Hepatocyte (in vitro differentiated cells): ENCODE data around the gene DDX56. TPM values are rescaled to one million over a fixed set of nuclear protein-coding genes. Genes with fewer than 3 reads are reported as not detected.

Experiments used
- DNase-seq: peaks from one replicate; pipeline ENCODE4 v3.0.0-alpha.2; 2016; ENCODE audit warnings: low spot score
- H2AFZ ChIP-seq: fragments of 200-600 bp; sonication (generic); 2 replicates; pipeline ENCODE4 v1.6.0; 2016; ENCODE audit warnings: antibody characterized with exemption, mild to moderate bottlenecking
- H3K27ac ChIP-seq: fragments of 200-600 bp; sonication (generic); 2 replicates; pipeline ENCODE4 v1.5.1; 2016; ENCODE audit warnings: mild to moderate bottlenecking
- H3K27me3 ChIP-seq: fragments of 200-600 bp; sonication (generic); 2 replicates; pipeline ENCODE4 v1.6.1; 2016
- H3K36me3 ChIP-seq: fragments of 200-600 bp; sonication (generic); replicated peaks from 2 replicates; pipeline ENCODE4 v1.5.1; 2016; ENCODE audit warnings: low read depth; ENCODE audit not compliant: insufficient read depth
- H3K4me1 ChIP-seq: fragments of 200-600 bp; sonication (generic); 2 replicates; pipeline ENCODE4 v1.5.1; 2016; ENCODE audit warnings: mild to moderate bottlenecking, moderate library complexity; ENCODE audit not compliant: insufficient read depth
- H3K4me2 ChIP-seq: fragments of 200-600 bp; sonication (generic); 2 replicates; pipeline ENCODE4 v1.6.0; 2016
- H3K4me3 ChIP-seq: fragments of 200-600 bp; sonication (generic); 2 replicates; pipeline ENCODE4 v1.5.1; 2016; ENCODE audit warnings: mild to moderate bottlenecking
- H3K79me2 ChIP-seq: fragments of 200-600 bp; sonication (generic); 2 replicates; pipeline ENCODE4 v1.6.0; 2017; ENCODE audit warnings: mild to moderate bottlenecking
- H3K9me2 ChIP-seq: fragments of 200-600 bp; sonication (generic); replicated peaks from 2 replicates; pipeline ENCODE4 v1.6.0; 2017; ENCODE audit warnings: mild to moderate bottlenecking; ENCODE audit not compliant: insufficient read depth
- H3K9me3 ChIP-seq: fragments of 200-600 bp; sonication (generic); 2 replicates; pipeline ENCODE4 v1.5.1; 2016; ENCODE audit warnings: low read depth, mild to moderate bottlenecking
- H4K20me1 ChIP-seq: fragments of 200-600 bp; sonication (generic); 2 replicates; pipeline ENCODE4 v1.6.0; 2016; ENCODE audit warnings: mild to moderate bottlenecking; ENCODE audit not compliant: insufficient read depth, poor library complexity, severe bottlenecking
- CTCF ChIP-seq: fragments of 200-600 bp; sonication (generic); IDR thresholded peaks from 2 replicates; pipeline ENCODE4 v1.5.1; 2016; ENCODE audit warnings: antibody characterized with exemption, mild to moderate bottlenecking; ENCODE audit not compliant: poor library complexity
- EZH2 ChIP-seq: fragments of 200-600 bp; sonication (generic); IDR thresholded peaks from 2 replicates; pipeline ENCODE4 v1.6.1; 2016; ENCODE audit warnings: antibody characterized with exemption, mild to moderate bottlenecking, borderline replicate concordance
- EZH2phosphoT487 ChIP-seq: fragments of 200-600 bp; sonication (generic); IDR thresholded peaks from one replicate; pipeline ENCODE4 v1.6.1; 2018; ENCODE audit warnings: antibody characterized with exemption, mild to moderate bottlenecking, low read depth, moderate library complexity; ENCODE audit not compliant: unreplicated experiment, severe bottlenecking
- WGBS: methylation state at CpG from one replicate; pipeline ENCODE4 v1.1.6; 2016; ENCODE audit warnings: low lambda C conversion rate; ENCODE audit errors: missing lambda C conversion rate; 5-methylcytosine and 5-hydroxymethylcytosine counted together
- polyA plus RNA-seq: library from polyadenylated mRNA; unstranded; fragments of >200 nt; fragmentation: Nextera tagmentation; extraction: Ambion mirVana; gene quantifications from 2 replicates; pipeline ENCODE4 v1.2.1, GENCODE V29; 2016
- total RNA-seq: library from RNA; depleted of rRNA; stranded (reverse); fragments of >200 nt; gene quantifications from 2 replicates; pipeline ENCODE4 v1.2.3, GENCODE V29; 2014

Gene DDX56
- total and polyA plus RNA-seq, 2 experiments from 2014 or later = 57.1 to 85.0 TPM

- 77% methylated on average over 5 of the region's 5 CpGs for WGBS
- H3K4me2 ChIP-seq = peak overlapping the region; percentile 90
- H3K4me3 ChIP-seq = peak overlapping the region; percentile 60
- no peaks in the 10 kb centered on the region for H4K20me1 ChIP-seq
- no peaks in the 10 kb centered on the region for H3K9me3 ChIP-seq
- no peak overlapping the region for H2AFZ ChIP-seq
- no peaks in the 10 kb centered on the region for H3K36me3 ChIP-seq
- H3K27me3 ChIP-seq = no peaks in the 10 kb centered on the region
- DNase-seq = no peak
- peaks cover 54% of the 10 kb centered on the region for H3K79me2 ChIP-seq
- peak overlapping the region; percentile 88 for H3K27ac ChIP-seq
- H3K9me2 ChIP-seq = no peaks in the 10 kb centered on the region
- TF ChIP-seq EZH2 (no peak), EZH2phosphoT487 (no peak), CTCF (no peak)
- peaks cover 13% of the 10 kb centered on the region for H3K4me1 ChIP-seq
Measured at GRCh38 chr7:44572771-44573170, 937 bp downstream of the DDX56 start.

- no peak overlapping the region for H3K4me2 ChIP-seq
- no peak overlapping the region for H2AFZ ChIP-seq
- WGBS = 90% methylated on average over 9 of the region's 9 CpGs
- no peaks in the 10 kb centered on the region for H4K20me1 ChIP-seq
- no peak for TF ChIP-seq EZH2phosphoT487
- no peak for TF ChIP-seq CTCF
- no peak for TF ChIP-seq EZH2
- H3K79me2 ChIP-seq = peaks cover 43% of the 10 kb centered on the region
- no peak overlapping the region for H3K27ac ChIP-seq
- no peak for DNase-seq
- H3K4me1 ChIP-seq = peaks cover 12% of the 10 kb centered on the region
- no peaks in the 10 kb centered on the region for H3K27me3 ChIP-seq
- no peaks in the 10 kb centered on the region for H3K9me2 ChIP-seq
- H3K36me3 ChIP-seq = no peaks in the 10 kb centered on the region
- no peaks in the 10 kb centered on the region for H3K9me3 ChIP-seq
- no peak overlapping the region for H3K4me3 ChIP-seq
Measured at GRCh38 chr7:44569959-44570358, 3.7 kb downstream of the DDX56 start.

GRCh38 chr7:44568771-44569560, 4.7 kb downstream of the DDX56 start:
- H3K9me2 ChIP-seq = no peaks in the 10 kb centered on the region
- no peak overlapping the region for H2AFZ ChIP-seq
- H4K20me1 ChIP-seq = no peaks in the 10 kb centered on the region
- no peaks in the 10 kb centered on the region for H3K36me3 ChIP-seq
- H3K4me1 ChIP-seq = peaks cover 9% of the 10 kb centered on the region
- no peaks in the 10 kb centered on the region for H3K27me3 ChIP-seq
- TF ChIP-seq EZH2 = no peak
- TF ChIP-seq EZH2phosphoT487 = no peak
- no peak for TF ChIP-seq CTCF
- DNase-seq = no peak
- H3K27ac ChIP-seq = no peak overlapping the region
- no peaks in the 10 kb centered on the region for H3K9me3 ChIP-seq
- H3K79me2 ChIP-seq = peaks cover 36% of the 10 kb centered on the region
- no peak overlapping the region for H3K4me3 ChIP-seq
- 97% methylated on average over 17 of the region's 17 CpGs for WGBS
- no peak overlapping the region for H3K4me2 ChIP-seq
